Measurements from ENCODE around the gene ARL15.

DNA sequence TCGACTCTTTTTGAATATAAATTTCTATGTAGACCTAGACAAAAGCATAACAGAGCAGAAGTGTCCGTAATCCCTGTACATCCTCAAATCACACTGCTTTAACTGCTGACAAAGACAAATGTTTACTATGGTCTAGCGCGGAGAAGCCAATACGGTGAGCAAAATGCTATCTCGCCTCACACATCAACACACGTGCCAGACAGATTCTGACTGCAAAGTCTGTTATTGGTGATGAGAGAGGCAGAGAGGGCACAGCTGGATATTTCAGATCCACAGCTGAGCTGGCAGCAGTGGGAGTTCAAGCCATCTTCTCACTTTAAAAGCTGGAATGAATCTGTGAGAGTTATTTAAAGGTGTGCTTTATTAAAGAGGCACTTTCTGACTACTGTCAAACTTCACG, 124.3 kb downstream of the ARL15 start:
- TF ChIP-seq POLR2A (IDR thresholded peaks at IDR 0.05; ENCODE audit: extremely low read depth, insufficient read length) (no peak), MYC (IDR thresholded peaks at IDR 0.05; ENCODE audit: low read depth, low read length) (no peak)
- TF ChIP-seq, protein P1, sequence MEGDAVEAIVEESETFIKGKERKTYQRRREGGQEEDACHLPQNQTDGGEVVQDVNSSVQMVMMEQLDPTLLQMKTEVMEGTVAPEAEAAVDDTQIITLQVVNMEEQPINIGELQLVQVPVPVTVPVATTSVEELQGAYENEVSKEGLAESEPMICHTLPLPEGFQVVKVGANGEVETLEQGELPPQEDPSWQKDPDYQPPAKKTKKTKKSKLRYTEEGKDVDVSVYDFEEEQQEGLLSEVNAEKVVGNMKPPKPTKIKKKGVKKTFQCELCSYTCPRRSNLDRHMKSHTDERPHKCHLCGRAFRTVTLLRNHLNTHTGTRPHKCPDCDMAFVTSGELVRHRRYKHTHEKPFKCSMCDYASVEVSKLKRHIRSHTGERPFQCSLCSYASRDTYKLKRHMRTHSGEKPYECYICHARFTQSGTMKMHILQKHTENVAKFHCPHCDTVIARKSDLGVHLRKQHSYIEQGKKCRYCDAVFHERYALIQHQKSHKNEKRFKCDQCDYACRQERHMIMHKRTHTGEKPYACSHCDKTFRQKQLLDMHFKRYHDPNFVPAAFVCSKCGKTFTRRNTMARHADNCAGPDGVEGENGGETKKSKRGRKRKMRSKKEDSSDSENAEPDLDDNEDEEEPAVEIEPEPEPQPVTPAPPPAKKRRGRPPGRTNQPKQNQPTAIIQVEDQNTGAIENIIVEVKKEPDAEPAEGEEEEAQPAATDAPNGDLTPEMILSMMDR (IDR thresholded peaks at IDR 0.05; ENCODE audit: low read depth, low read length), result no peak
